GM10847 (cell line): ENCODE measurements around the gene GABBR1.

Source experiments
- POLR2A ChIP-seq: IDR thresholded peaks from 2 replicates; pipeline ENCODE4 v1.6.1; 2011; ENCODE audit not compliant: insufficient read length; ENCODE audit errors: extremely low read depth

Gene GABBR1

GRCh38 chr6:29632789-29633533 lies at the start of gene GABBR1:
Gene GABBR1, minus strand, starts transcription at chr6:29633183. Its CDS starts 798 bp downstream, at chr6:29632385.
- no peak for TF ChIP-seq POLR2A

DNA sequence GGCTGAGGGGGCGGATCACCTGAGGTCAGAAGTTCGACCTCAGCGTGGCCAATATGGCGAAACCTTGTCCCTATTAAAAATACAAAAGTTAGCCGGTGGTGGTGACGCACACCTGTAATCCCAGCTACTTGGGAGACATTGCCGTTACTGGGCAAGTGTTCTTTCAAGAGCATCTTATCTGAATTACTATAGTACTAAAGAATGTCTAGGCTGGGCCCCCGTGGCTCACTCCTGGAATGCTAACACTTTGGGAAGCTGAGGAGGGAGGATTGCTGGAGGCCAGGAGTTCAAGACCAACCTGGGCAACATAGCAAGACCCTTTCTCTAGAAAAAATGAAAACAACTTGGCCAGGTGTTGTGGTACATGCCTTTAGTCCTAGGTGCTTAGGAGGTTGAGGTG lies 48.8 kb upstream of the GABBR1 start:
- TF ChIP-seq POLR2A, result no peak

- no peak for TF ChIP-seq POLR2A
Measured at GRCh38 chr6:29680904-29681303, 47.9 kb upstream of the GABBR1 start, which contains the start of gene ZFP57. Gene ZFP57, minus strand, starts transcription at chr6:29681152. Its CDS starts 4,149 bp downstream, at chr6:29677003.

DNA sequence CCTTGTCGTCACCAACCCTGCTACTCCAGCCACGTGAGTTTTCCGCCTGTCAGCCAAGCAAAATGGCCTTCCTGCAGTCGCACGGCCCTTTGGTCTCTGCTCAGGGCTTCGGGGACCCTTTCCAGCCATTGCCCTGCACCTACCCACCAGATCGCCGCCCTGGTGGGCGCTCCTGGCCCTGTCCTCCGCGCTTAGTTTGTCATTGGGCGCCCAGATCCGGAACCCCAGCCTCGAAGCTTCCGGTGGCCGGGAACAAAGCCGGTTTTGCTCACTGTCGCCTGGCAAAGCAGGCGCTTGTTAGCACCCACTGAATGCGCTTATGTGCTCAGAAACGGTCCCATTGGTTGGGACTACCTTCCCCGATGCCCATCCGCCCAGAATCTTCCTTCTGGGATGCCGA lies 47.4 kb upstream of the GABBR1 start:
- TF ChIP-seq POLR2A, result no peak

DNA sequence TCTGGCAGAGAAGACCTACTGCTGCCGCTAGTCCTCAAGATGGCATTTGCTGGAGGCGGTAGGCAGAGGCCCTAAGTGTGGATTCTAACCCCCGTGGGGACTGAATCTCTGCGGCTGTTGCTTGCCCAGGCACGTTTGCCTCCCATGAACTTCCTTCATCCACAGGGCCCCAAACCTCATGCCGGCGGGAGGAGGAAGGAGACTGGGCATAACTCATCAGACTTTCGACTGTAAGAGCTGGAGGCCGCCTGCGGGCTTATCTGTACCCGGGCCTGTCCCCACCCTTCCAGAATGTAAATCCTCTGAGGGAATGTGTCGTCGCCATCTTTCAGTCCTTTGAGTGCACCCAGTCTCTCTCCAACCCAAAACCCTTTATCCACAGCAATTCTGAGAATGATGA lies 47.0 kb upstream of the GABBR1 start:
- TF ChIP-seq POLR2A, result no peak

GRCh38 chr6:29678114-29678513 lies 45.1 kb upstream of the GABBR1 start:
- no peak for TF ChIP-seq POLR2A

DNA sequence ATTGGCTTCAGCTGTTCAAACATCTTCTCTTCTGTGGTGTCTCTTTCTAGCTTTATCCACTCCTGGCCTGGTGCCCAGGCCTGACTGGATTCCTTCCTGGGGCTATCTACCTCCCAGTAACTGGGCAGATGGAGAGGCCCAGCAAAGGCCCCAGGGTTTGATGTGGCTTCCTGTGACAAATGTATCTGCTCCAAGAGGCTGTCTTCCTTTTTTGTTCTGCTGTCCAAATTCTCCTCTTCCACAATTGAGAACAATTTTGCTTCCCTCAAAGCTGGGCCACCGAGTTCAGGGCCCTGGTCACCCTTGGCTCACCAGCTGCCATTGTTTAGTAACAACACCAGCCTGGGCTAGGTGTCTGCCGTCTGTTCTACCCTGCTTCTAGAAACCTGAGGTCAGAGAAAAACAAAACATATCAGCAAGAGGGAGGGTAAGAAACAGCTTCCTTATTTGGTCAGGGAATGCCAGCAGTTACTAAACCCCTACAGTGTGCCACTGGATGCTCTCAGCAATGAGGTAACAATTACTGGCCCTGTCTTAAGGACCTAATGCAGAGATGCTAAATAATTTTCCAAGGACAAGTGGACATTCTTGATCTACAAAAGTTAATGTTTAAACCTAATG lies 44.1 kb upstream of the GABBR1 start:
- no peak for TF ChIP-seq POLR2A

- TF ChIP-seq POLR2A, result no peak
Measured at GRCh38 chr6:29675561-29675960, 42.6 kb upstream of the GABBR1 start.

- TF ChIP-seq POLR2A, result no peak
Measured at GRCh38 chr6:29674008-29674407, 41.0 kb upstream of the GABBR1 start.

DNA sequence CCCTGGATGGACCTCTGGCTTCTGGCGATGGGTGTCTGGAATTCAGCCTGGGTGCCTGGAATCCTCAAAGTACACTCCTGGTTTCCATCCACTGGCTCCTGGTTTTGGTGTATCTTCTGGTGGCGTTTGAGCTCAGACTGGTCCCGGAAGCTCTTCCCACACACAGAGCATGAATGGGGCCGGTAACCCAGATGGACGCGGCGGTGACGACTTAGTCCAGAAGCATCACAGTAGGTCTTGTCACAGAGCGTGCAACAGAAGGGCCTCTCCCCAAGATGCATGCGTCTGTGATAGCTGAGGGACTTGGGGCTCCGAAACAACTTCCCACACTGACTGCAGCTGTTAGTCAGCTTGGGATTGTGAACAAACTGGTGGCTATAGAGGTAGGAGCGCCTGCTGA lies 40.2 kb upstream of the GABBR1 start:
- TF ChIP-seq POLR2A, result no peak

DNA sequence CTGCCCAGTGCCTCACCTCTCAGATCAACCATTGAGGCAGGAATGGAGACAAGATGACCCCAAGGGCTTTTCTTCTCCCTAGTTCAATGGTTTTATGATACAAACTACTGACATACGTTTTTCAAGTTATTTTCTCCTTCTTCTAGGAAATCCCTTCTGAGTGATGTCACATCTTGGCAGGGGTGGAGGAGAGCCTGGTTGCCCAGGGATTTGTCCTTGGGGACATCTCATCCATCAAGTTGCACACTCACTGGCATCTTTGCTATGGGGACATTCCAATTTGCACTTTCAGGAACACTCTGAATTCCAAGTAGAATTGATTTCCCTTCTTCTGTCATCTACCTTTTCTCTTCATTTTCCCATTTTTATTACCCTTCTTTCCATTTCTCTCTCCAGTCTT lies 38.0 kb upstream of the GABBR1 start:
- TF ChIP-seq POLR2A, result no peak

DNA sequence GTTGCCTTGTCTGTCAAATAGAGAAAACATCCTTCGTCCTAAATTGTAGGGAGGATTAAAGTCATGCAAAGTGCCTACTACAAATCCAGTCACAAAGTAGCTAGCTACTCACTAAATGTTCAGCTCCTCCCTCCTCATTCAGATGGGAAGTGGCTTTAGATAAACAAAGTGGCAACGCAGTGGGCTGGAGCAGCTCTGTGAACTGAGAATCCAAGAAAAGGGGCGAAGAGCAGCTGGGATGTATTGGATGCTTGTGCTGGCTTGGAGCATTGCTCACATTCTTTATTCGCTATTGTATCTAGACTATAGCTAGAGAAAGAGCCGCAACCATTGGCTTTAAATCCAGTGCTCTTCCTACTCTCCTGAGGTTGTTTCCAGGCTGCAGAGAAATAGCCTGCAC lies 34.2 kb upstream of the GABBR1 start:
- TF ChIP-seq POLR2A, result no peak

GRCh38 chr6:29666826-29667130 lies 33.8 kb upstream of the GABBR1 start:
- no peak for TF ChIP-seq POLR2A

DNA sequence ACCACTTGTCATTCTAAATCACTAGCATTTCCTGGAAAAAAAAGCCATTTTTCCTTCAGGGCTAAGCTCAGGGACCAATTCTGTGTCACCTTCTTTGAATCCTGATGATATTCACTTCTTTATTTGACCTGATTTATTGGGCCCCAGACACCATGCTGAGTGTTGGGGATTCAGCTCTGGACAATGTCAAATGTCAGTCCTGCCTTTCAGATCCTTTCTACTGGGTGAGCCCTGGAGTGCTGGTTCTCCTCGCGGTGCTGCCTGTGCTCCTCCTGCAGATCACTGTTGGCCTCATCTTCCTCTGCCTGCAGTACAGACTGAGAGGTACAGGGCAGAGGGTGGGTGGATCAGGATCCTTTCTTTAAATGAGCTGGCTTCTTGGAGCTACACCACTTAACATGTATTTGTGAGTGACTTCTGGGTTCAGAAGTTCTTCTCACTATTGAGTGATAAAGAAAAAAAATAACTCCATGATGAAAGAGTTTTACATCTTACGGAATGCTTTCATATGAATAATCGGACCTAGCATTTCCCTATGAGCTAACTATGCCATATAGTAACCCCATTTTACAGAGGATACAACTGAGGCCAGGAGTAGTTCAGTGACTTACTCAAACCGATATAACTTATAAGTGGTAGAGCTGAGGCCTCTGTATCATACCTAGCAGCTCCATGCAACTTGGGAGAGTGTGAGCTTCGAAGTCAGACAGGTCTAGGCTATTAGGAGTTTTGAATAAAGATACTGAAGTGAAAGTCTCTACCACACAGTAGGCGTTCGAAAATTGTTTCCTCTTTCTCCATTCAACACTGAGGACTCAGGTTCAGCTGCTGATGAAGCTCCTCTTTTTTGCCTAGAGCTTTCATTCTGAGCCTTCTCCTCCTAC lies 33.2 kb upstream of the GABBR1 start:
- no peak for TF ChIP-seq POLR2A

DNA sequence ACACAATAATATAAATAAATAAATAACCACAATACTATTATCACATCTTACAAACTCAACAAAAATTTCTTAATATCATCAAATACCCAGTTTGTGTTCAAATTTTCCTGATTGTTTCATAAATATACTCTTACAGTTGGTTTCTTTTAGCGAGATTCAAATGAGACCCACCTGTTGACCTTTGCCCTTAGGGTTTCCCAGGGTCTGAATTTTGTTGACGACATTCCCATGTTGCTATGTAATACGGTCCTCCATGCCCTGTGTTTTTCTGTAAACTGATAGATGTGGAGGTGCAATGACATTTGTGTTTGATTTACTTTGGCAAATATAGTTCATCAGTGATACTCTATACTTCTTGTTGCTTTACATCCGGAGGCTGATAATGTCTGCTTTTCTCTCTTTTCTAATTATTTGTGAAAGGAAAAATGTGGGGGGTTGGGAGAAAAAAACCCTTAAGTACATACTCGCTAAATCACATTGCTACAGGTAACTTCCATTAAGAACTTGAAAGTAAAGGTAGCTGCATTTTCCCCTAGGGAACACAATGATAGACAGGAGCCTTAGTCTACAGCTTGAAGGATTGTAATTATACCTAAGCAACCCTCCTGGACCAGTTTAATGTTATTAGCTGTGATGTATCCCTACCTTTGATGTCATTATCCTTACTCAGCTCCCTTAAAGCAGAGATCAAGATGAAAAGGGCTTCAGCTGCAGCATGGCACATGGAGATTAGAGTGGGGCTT lies 30.5 kb upstream of the GABBR1 start:
- TF ChIP-seq POLR2A, result no peak
